Duodenal mucosa (tissue), 2 donors: ENCODE measurements around the gene CBL.
A peak's percentile ranks its signal among the peaks of the same experiment; 100 is the strongest.
"Not testable (repeated sequence)": the region's sequence is repeated elsewhere in the genome, so short reads cannot be mapped to it uniquely, and the experiment has no call there.

ENCODE experiments used
- H3K27ac ChIP-seq: one replicate; pipeline ENCODE4 v1.7.0; 2013; ENCODE audit warnings: low read depth, low read length
- H3K27me3 ChIP-seq, 2 donors: one replicate each; pipeline ENCODE4 v1.7.0; 2013; ENCODE audit warnings: low read length in 2 of 2, control low read depth in 1 of 2; ENCODE audit not compliant: insufficient read depth in 2 of 2, control insufficient read depth in 1 of 2
- H3K36me3 ChIP-seq, 2 donors: one replicate each; pipeline ENCODE4 v1.7.0; 2013; ENCODE audit warnings: low read length in 2 of 2, control low read depth in 1 of 2; ENCODE audit not compliant: insufficient read depth in 2 of 2, control insufficient read depth in 1 of 2
- H3K4me1 ChIP-seq, 2 donors: one replicate each; pipeline ENCODE4 v1.7.0; 2013; ENCODE audit warnings: low read length in 2 of 2, control low read depth in 1 of 2; ENCODE audit not compliant: insufficient read depth in 2 of 2, control insufficient read depth in 1 of 2
- H3K4me3 ChIP-seq, 2 donors: one replicate each; pipeline ENCODE4 v1.7.0; 2013; ENCODE audit warnings: low read length in 2 of 2, low read depth in 1 of 2
- H3K9ac ChIP-seq, 2 donors: one replicate each; pipeline ENCODE4 v1.7.0; 2013; ENCODE audit warnings: low read length in 2 of 2, low read depth in 1 of 2
- H3K9me3 ChIP-seq, 2 donors: one replicate each; pipeline ENCODE4 v1.7.0; 2013; ENCODE audit warnings: low read length in 2 of 2, control low read depth in 1 of 2; ENCODE audit not compliant: control insufficient read depth in 1 of 2

CBL gene

DNA sequence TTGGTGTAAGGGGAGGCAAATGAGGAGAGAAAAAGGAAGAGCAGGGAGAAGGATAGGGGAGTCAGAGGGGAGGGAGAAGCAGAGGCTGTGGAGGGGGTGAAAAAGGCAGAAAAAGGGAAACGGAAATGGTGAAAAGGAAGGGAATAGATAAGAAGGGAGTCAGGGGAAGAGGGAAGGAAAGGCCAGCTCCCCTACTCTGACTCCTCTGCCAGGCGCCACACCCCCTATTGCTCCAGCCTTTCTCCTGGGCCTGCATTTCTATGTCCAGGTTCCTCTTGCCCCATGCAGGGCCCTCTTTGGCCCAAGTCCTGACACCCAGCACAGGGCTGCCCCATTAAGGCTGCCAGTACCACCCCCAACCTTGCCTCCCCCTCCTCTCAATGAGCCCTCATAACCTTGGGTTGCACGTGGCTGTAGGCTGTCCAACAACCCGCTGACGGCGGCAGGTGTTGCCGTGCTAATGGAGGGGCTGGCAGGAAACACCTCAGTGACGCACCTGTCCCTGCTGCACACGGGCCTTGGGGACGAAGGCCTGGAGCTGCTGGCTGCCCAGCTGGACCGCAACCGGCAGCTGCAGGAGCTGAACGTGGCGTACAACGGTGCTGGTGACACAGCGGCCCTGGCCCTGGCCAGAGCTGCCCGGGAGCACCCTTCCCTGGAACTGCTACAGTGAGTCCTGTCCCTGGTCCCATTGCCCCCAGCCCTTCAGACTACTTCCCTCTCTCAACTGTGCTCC, 24.3 kb upstream of the CBL start:
- peaks cover 3 to 16% of the 10 kb centered on the region in 2 donors for H3K36me3 ChIP-seq
- H3K4me3 ChIP-seq: no peak overlapping the region
- H3K4me1 ChIP-seq: peaks cover 10 to 18% of the 10 kb centered on the region in 2 donors

DNA sequence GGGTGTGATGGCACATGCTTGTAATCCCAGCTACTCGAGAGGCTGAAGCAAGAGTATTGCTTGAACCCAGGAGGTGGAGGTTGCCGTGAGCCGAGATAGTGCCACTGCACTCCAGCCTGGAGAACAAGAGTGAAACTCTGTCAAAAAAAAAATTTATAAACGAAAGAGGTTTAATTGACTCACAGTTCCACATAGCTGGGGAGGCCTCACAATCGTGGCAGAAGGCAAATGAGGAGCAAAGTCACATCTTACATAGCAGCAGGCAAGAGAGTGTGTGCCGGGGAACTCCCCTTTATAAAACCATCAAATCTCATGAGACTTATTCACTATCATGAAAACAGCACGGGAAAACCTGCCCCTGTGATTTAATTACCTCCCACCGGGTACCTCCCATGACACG, 21.7 kb upstream of the CBL start:
- Histone ChIP-seq H3K4me1 (peaks cover 20 to 21% of the 10 kb centered on the region in 2 donors), H3K36me3 (peaks cover 3 to 11% of the 10 kb centered on the region in 2 donors)
- H3K27me3 ChIP-seq, H3K9ac ChIP-seq, H3K27ac ChIP-seq, H3K4me3 ChIP-seq, H3K9me3 ChIP-seq: not testable (repeated sequence)

More for the DNA sequence above, 24.3 kb upstream of the CBL start:
- no peaks in the 10 kb centered on the region for H3K9me3 ChIP-seq
- H3K27ac ChIP-seq: no peak overlapping the region
- H3K9ac ChIP-seq: no peak overlapping the region
- H3K27me3 ChIP-seq: no peaks in the 10 kb centered on the region

DNA sequence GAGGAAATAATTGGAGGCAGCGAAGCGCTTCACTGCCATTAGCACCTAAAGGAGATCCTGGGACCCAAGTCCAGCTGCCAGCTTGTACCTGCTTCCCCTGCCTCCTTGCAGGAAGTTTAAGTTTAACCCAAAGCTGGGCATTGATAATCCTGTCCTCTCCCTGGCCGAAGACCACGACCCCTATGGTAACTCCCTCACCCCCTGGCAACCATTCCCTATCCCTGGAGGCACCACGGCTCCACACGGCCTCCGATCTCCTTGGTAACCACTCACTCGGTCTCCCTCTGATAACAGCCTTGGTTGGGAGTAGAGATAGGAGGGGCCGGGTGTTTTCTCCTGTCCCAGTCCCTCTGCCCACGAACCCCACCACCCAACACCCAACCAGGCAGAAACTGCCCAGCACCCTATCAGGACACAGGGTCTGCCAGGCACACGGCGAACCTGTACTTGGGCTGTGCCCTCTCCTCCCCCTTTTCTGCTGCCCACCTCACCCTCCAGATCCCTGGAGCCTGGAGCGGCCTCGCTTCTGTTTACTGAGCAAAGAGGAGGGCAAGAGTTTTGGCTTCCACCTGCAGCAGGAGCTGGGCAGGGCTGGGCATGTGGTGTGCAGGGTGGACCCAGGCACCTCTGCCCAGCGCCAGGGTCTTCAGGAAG, 20.0 kb upstream of the CBL start:
- H3K9me3 ChIP-seq: no peaks in the 10 kb centered on the region
- peaks cover 21 to 23% of the 10 kb centered on the region in 2 donors for H3K4me1 ChIP-seq
- no peak overlapping the region for H3K27ac ChIP-seq
- peak overlapping the region; percentile 67 to 69 for H3K4me3 ChIP-seq
- peaks cover 3 to 4% of the 10 kb centered on the region in 2 donors for H3K36me3 ChIP-seq
- peak overlapping the region; percentile 48 to 61 for H3K9ac ChIP-seq
- H3K27me3 ChIP-seq: no peaks in the 10 kb centered on the region

DNA sequence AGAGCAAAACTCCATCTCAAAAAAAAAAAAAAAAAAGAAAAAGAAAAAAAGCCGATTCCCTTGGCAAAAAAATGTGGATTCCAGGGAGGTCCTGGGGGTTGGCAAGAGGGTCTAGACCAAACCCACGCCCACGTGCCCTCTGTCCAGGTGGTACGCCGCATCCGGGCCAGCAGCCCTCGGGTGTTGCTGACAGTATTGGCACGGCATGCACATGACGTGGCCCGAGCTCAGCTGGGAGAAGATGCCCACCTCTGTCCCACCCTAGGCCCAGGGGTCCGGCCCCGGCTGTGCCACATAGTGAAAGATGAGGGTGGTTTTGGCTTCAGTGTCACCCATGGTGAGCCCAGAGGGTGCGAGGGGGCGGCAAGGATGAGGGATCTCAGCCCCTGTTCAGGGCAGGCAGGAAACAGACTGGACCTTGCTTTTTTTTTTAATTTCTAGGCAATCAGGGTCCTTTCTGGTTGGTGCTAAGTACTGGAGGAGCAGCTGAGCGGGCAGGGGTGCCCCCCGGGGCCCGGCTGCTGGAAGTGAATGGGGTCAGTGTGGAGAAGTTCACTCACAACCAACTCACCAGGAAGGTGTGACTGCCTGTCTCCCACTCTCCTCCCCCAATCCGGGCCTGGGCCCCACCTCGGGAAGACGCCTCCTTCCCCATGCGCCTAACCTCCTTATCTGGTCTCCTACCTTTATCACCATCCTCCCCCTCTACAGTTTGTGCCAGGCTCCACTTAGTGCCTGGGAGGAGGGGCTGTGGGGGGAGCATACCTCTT, 18.8 kb upstream of the CBL start:
- Histone ChIP-seq H3K27me3 (no peaks in the 10 kb centered on the region), H3K4me3 (peak overlapping the region in 1 of 2 donors; percentile 3), H3K9me3 (no peaks in the 10 kb centered on the region), H3K4me1 (peaks cover 18 to 21% of the 10 kb centered on the region in 2 donors), H3K36me3 (peaks cover 3 to 4% of the 10 kb centered on the region in 2 donors), H3K27ac (no peak overlapping the region), H3K9ac (no peak overlapping the region)

DNA sequence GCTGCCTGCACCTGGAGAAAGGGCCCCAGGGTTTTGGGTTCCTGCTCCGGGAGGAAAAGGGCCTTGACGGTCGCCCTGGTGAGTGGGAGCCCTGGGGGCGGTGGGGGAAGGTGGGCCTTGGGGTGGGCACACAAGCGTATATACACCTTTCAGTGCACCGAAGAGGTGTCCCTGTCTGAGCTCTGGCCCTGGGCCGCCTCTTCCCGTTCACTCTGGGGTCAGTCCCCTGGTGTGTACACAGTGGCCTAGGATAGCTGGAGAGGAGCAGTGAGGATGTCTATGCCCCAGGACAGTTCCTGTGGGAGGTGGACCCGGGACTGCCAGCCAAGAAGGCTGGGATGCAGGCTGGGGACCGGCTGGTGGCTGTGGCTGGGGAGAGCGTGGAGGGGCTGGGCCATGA, 18.1 kb upstream of the CBL start:
- no peaks in the 10 kb centered on the region for H3K27me3 ChIP-seq
- H3K36me3 ChIP-seq: peaks cover 3 to 4% of the 10 kb centered on the region in 2 donors
- H3K9ac ChIP-seq: no peak overlapping the region
- no peak overlapping the region for H3K27ac ChIP-seq
- peaks cover 17% of the 10 kb centered on the region in 2 donors for H3K4me1 ChIP-seq
- H3K4me3 ChIP-seq: no peak overlapping the region
- no peaks in the 10 kb centered on the region for H3K9me3 ChIP-seq

- H3K9ac ChIP-seq: no peak overlapping the region
- no peak overlapping the region for H3K4me3 ChIP-seq
- no peak overlapping the region for H3K27ac ChIP-seq
- peaks cover 0 to under 1% of the 10 kb centered on the region in 2 donors for H3K36me3 ChIP-seq
- no peaks in the 10 kb centered on the region for H3K27me3 ChIP-seq
- no peaks in the 10 kb centered on the region for H3K9me3 ChIP-seq
- H3K4me1 ChIP-seq: peaks cover 11 to 13% of the 10 kb centered on the region in 2 donors
These were observed 17.3 kb upstream of the CBL start for GRCh38 chr11:119188887-119189286.

DNA sequence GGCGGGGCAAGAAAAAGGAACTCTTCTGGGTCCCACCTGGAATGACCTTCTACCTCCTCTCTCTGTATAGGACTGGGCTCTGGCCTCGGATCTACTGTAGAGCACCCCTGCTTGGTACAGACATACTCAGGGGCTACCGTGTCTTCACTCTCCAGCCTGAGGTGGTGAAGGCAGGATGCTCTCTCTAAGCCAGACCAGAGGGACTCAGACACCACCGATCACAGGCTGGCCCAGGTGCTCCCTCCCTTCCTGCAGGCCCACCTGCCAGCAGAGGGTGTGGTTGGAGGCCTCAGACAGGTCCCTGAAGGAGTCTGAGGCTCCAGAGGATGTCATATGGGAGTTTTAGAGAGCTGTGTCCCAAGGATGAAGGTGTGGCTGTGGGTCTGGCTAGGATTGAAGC, 16.7 kb upstream of the CBL start:
- Histone ChIP-seq H3K9ac (no peak overlapping the region), H3K4me1 (peaks cover 11 to 13% of the 10 kb centered on the region in 2 donors), H3K36me3 (no peaks in the 10 kb centered on the region), H3K4me3 (no peak overlapping the region), H3K9me3 (no peaks in the 10 kb centered on the region), H3K27me3 (no peaks in the 10 kb centered on the region), H3K27ac (no peak overlapping the region)

GRCh38 chr11:119190531-119190930, 15.6 kb upstream of the CBL start:
- Histone ChIP-seq H3K9ac (no peak overlapping the region), H3K27ac (no peak overlapping the region), H3K4me3 (no peak overlapping the region), H3K36me3 (no peaks in the 10 kb centered on the region), H3K4me1 (peaks cover 11 to 17% of the 10 kb centered on the region in 2 donors), H3K27me3 (no peaks in the 10 kb centered on the region), H3K9me3 (no peaks in the 10 kb centered on the region)

- H3K36me3 ChIP-seq, H3K9ac ChIP-seq, H3K27ac ChIP-seq, H3K9me3 ChIP-seq, H3K27me3 ChIP-seq, H3K4me3 ChIP-seq: not testable (repeated sequence)
- H3K4me1 ChIP-seq: peaks cover 8 to 19% of the 10 kb centered on the region in 2 donors
These were observed 14.9 kb upstream of the CBL start for GRCh38 chr11:119191265-119191664.

- no peak overlapping the region for H3K4me3 ChIP-seq
- no peaks in the 10 kb centered on the region for H3K27me3 ChIP-seq
- no peaks in the 10 kb centered on the region for H3K36me3 ChIP-seq
- H3K9me3 ChIP-seq: no peaks in the 10 kb centered on the region
- H3K27ac ChIP-seq: no peak overlapping the region
- H3K4me1 ChIP-seq: peaks cover 8 to 19% of the 10 kb centered on the region in 2 donors
- H3K9ac ChIP-seq: no peak overlapping the region
These were observed 14.0 kb upstream of the CBL start for GRCh38 chr11:119192111-119192510.
